GM19324 (cell line): ENCODE results near the gene FBXW8.

Experiments used
- ATAC-seq: cut with Tn5 transposase; IDR thresholded peaks from one replicate; pipeline ENCODE4 v1.9.1; 2021; ENCODE audit warnings: mild to moderate bottlenecking, moderate library complexity; ENCODE audit not compliant: unreplicated experiment, low FRiP score

FBXW8 gene

DNA sequence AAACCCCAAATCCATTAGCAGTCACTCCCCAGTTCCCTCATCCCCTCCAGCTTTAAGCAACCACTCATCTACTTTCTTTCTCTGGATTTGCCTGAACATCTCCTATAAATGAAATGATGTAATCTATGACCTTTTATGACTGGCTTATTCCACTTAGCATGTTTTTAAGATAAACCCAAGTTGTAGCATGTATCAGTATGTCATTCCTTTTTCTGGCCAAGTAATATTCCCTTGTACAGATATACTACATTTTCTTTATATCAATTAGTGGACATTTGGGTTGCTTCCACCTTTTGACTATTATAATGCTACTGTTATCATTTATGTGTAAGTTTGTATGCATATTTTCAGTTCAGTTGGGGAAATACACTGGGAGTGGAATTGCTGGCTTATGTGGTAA lies 105.1 kb downstream of the FBXW8 start:
- ATAC-seq: no peak

DNA sequence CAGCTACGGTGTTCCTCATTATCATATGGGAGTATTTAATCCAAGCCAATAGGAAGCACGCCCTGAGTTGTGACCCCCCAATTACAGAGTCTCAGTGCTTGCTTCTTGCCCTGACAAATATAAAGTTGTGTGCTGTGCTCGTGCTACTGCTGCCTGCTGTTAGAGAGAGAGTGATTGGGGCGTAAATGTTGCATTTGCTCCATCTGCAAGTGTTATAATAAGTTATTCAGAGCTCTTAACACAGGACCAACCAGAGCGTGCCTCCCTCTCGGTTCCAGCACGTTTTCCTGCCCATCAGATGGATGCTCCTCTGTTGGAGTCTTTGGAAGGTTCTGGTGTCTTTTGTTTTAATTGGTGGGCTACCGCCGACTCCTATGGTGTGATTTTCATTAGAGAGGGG lies 107.1 kb downstream of the FBXW8 start:
- ATAC-seq: no peak

DNA sequence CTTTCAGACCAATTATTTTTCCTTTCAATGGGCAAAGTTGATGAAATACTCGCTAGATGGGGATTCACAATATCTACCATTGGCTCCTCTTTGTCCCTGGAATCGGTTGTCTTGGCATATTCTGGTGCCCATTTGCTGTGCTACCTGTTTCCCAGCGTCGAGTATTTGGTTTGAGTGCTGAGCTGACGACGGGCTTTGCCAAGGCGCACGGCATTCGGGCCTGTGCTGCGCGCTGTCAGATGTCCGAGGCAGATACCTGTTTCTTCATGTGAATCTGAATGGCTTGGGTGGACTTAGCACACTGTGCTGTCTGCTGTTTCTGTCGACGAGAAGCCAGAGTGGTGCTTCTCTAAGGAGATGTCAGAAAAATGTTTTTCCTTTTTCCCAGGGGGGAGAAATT lies 107.5 kb downstream of the FBXW8 start:
- no peak for ATAC-seq

DNA sequence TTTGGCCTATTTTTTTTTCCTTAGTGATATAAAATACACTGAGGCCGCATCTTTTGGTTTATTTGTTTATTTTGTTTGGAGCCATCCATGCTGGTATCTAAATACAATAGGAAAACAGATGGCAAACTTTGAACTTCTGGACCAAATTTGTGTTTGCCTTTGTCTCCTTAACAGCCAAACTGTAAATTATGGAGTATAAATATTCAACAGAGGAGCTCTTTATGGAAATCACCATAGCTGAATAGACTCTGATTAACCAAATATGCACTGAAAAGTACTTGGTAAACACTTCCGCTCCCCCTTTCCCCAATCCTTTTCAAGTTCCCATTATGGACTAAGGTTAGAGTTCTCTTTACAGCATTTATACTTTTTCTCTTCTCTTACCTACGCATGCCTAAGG lies 107.9 kb downstream of the FBXW8 start:
- no peak for ATAC-seq

DNA sequence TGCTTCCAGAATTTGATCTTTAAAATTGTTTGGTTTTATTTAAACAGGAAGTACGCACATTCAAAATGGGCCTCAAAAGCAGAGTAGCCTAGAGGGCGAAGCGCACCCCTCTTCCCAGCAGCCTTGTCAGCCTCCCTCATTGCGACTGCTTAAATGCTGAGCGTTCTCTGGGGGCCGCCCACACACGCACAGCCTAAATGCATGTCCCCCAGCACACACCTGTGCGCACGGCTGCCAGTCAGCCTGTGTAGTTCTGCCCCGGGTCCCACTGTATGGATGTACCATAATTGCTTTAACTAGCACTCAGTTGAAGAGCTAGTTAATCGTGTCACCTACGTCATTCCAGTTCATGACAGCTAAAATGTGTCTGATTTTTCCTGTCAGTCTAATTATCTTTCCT lies 109.1 kb downstream of the FBXW8 start:
- no peak for ATAC-seq

DNA sequence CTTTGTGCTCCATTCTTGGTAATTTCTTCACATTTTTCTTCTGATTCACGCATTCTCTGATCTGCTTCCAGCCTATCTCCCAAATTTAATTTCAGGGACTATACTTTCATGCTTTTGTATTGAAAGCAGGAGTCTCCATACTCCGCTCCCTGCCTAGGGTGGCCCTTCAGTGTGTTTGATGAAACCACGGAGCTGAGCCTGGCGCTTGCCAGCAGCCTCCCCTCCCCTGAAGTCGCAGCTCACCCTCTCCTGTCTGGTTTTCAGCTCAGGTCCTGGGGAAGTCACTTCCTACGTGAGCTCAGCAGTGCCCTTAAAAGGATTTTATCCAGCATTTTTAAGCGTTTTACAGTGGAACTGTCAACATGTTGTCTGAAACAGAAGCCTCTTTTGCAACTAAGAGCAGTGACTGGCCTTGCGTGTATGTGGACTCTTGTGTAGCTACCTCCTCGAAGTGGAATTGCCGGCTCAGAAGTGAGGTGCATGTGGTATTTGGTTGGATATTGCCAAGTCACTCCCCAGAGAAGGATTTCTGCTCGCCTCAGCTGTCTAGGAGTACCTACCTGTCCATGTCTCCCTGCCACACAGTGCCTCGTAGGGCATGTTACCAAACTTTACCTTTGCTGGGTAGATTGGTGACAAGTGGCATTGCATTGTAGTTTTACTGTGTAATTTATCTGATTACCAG lies 109.9 kb downstream of the FBXW8 start:
- no peak for ATAC-seq

DNA sequence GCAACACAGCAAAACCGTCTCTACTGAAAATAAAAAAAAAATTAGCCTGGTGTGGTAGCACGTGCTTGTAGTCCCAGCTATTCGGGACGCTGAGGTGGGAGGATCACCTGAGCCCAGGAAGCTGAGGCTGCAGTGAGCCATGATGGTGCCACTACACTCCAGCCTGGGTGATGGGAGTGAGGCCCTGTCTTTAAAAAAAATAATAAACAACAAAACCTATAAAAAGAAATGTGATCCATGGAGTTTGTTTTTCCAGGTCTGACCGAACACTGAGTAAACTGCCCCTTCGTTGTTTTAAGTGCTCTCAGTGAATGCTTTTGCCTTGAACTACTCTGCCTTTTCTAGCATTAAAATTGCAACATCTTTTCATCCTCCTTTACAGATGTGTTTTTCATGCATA lies 111.7 kb downstream of the FBXW8 start:
- ATAC-seq: no peak

DNA sequence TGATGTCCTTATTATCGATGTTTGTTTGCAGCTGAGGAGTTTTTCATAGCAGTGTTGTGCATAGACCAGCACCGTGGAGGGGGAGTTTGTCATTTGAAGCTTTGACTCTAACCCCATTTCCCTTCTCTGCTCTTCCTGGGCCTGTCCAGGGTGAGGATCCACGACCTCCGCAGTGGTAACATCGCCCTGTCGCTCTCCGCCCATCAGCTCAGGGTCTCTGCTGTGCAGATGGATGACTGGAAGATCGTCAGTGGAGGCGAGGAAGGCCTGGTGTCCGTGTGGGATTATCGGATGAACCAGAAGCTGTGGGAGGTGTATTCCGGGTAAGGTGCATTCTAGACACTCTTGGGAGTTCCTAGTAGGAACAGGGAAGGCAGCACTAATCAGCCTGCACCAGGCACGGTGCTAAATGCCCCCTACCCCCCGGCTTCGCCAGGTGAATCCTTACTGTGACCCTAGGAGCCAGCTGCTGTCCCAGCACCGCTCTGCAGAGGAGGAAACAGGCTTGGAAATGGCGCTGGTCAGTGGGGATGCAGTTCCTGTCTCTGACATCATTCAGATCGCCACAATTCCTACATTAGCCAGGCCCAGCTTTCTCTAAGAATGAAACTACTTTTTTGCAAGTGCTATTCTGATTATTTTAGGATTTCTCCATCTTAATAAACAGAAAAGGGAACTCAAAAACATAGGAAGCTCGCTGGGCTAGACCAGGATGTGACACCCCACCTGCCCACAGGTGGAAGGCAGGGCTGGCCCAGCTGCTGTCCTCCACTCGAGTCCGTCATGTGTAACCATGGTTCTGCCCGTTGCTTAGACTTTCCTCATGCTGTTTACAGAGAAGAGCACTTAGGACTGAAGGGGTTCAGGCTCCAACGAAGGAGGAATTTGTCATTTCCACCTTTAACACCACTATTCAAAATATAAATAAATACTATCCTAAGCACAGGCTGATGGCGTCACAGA lies 113.5 kb downstream of the FBXW8 start:
- no peak for ATAC-seq

DNA sequence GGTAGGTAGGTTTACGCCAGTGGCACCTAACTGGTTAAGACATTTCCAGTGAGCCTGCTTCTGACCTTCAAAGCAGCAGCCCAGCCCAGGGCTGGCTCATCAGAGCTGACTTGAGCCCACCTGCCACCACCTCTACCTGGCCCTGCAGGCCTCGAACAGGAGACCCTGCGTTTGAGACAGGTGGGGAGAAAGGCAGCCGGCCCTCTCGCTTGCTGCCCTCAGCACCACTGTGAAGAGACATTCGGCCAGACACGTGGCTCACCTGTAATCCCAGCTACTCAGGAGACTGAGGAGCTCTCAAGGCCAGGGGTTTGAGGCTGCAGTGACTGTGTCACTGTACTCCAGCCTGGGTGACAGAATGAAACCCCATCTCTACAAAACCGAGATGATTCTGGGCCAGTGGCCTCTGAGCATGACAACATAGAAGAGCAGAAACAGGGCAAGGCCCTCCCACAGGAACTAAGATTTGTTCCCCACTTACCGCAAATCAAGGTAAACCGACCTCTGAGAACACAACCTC lies 114.3 kb downstream of the FBXW8 start:
- peak; percentile 8 for ATAC-seq

DNA sequence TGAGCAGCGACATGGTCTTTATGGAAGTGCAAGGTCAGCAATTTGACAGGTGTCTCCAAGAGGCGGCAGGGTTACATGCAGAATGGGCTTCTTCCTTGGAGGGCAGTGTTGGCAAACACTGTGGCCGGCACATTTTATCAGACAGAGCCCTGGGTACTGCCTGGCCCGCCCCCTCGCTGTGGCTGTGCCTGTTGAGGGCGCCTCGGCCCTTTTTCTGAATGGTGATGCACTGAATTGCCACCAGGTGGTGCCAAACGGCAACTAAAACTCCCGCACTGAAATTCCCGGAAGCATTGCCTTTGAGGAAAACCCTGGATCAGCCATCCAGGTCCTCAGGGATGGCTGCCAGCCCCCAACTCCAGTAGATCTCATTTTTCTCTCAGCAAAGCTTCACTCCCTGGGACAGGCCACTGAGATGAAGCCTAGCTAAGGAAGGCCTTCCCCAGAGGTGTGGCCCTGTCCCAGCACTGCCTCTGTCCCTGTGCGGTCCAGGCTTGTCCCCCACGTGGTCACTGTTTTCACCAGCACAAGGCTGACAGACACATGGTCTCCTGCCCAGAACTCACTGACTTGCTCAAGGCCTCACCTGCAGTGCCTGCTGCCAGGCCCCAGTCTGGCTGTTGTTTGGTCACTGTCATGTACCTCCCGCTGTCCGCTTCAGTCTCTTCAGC lies 114.9 kb downstream of the FBXW8 start:
- peak; percentile 49 for ATAC-seq

DNA sequence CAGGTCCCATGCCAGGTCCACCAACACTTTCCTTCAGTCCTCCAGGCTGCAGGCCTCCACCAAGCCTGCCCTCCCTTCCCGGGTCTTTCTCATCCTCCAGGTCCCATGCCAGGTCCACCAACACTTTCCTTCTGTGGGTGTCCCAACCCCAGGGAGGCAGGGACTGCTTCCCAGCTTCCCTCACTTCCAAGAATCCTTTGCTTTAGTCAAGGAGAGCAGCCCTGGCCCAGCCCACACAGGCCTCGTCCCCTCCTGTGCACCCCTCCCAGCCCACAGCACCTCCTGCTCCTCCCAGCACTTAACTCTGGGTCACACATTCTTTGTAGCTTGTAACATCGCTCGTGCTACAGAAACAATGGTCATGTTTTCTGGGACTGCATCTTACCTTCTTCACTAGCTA lies 115.6 kb downstream of the FBXW8 start:
- ATAC-seq: no peak

DNA sequence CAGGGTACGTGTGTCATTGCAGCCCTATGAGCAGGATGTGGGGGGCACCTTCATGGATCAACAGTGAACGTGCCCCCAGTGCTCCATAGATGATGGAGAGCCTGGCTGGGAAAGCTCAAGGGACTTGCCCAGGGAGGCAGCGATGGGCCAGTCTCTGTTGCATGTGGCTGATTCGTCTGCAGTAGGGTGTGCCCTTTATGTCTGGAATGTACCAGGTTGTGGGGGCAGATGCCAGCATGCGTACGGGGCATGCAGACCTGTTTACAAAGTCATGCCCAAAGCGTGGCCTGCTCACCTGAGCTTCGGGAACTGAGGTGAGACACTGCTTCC lies 116.1 kb downstream of the FBXW8 start:
- ATAC-seq: no peak

DNA sequence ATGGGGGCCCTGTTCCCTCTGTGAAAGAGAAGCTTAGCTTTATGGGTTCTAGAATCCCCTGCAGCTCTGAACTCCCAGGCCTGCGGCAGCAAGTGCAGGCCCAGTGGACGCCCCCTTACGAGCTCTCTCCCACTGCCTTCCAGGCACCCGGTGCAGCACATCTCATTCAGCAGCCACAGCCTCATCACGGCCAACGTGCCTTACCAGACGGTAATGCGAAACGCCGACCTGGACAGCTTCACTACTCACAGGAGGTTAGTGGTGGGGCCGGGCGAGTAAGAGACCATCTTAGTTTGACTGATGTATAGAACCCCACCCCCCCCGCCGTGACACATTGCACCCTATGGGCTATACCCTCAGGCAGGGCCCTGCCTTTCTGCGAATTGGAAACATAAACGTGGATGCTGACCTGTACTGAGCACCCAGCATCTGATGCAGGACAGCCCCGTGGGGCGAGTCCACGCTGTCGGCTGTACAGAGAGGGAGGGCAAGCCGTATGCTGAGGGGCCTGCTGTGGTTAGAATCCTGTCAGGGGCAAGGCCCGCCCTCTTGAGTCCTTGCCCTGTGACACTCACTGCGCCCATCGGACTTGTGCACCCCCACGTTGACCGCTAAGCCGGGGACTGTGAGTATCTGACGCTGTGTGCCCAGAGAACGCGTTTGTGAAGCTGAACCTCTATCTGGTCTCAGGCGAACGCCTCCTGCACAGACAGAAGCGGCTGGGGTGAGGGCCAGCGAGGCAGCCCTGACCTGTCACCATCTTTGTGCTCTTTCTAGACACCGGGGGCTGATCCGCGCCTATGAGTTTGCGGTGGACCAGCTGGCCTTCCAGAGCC lies 116.7 kb downstream of the FBXW8 start:
- no peak for ATAC-seq

DNA sequence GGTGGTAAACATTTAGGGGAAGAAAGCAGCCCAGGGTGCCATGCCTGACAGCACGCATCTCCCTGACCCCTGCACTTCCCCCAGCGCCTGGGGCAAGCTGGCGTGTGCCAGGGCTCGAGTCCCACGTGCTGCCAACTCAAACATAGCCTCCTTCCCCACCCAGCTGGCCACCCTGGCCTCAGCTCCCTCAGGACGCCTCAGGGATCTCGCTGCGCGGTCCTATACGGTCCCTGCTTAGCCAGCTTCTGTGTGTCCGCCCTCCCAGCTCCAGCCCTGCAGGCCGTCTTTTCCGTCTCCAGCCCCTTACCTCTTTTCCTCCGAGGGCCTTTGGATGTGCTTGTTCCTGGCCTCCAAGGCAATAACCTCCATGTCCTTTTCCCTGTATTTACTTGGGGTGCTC lies 117.5 kb downstream of the FBXW8 start:
- ATAC-seq: no peak

DNA sequence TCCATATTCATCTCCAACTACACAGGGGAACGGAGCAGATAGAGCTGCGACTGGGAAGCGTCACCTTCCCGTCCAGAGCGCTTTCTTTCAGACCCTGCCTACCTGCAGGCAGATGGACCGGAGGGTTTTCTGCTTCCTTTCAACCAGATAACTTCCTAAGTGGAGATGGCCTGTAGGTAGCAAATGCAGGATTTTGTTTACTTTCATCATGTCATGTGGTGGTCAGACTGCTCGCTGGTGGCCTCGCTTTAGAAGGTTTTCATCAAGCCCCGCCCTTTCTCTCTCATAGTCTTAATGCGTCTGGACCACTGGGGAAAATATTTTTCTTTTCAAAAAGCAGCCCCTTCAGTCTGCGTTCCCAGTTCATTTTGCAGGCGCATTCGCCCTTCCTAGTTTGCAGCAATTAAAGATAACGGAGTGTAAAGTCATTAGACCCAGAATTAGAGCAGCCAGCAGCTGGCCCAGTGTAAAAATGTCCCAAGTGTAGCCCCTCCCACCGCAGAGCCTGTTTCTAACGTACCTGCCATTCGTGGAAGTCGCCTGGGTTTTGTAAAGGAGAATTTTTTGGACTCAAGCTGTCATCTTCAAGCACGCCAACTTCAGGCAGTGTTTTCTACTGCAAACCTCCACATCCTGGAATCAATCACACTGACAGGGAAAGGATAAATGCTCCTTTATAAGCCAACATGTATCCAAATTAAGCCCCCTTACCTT lies 119.6 kb downstream of the FBXW8 start:
- ATAC-seq: no peak

DNA sequence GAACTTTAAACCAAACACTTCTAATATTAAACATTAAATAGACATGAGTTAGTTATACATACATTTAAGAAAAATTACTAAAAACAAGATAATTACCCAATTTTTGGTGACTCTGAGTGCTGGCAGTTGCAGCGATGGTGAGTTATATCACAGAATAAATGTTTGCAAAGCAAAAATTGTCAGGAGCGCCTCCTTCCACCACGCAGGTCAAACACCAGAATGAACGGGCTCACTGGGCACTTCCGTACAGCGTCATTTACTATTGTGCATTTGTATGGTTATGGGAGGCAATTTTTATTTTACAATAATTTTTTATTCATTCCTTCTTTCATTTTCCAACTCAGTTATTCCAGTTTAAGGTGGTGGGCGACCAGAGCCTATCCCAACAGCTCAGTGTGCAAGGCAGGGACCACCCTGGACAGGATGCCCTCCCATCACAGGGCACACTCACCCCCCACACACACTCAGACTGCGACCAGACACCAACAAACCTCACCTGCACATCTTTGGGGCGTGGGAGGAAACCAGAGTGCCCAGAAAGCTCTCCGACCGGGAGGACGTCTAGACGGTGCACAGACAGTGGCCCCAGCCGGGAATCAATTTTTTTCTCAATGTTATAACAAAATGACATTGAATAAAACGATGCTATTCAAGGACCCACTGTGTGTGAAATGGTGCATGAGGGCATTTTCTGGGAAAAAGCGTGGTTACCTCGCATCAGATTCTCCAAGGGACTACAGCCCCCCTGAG lies 121.3 kb downstream of the FBXW8 start:
- no peak for ATAC-seq

DNA sequence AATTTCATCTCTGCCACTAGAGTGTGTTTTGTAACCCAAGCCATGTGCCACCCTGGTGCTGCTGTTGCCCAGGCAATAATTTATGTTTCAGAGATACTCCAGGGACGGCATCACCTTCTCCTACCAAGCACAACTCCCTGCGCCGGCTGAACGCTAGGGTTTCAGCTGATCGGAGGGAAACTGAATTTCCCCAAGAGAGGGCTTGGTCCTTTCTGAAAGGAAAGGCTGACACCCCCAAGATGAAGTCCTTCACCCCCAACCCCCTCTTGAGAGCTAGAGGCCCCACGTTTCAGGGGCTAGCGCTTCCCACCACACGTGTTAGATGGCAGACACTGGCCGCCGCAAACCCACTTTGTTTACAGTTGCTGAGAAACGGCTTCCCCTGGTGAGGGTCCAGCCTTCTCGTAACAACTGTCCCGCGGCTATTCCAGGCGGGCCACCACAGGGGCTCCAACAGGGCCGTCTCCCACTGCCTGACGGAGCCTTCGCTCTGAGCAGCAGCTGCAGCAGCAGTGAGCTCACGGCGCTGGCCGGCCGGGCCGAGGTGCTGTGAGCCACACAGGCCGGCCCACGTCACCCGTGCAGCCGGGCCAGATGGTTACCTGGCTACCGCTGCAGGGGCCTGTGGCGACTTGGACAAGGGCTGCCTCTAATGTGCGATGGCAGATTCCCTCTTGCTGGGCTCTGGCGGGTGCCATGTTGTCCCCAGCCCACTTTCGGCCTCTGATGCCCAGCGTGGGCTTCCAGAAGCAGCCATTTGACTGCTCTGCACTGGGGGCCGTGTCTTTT lies 122.0 kb downstream of the FBXW8 start:
- ATAC-seq: no peak
